ENCODE measurements around the gene NOTCH1. TPM values are rescaled to one million over a fixed set of nuclear protein-coding genes. Genes with fewer than 3 reads are reported as not detected.

The NOTCH1 gene
- polyA plus RNA-seq, 2 of the 4 experiments (the other 2 are of a cell fraction), result 0.88 to 5.7 TPM

DNA sequence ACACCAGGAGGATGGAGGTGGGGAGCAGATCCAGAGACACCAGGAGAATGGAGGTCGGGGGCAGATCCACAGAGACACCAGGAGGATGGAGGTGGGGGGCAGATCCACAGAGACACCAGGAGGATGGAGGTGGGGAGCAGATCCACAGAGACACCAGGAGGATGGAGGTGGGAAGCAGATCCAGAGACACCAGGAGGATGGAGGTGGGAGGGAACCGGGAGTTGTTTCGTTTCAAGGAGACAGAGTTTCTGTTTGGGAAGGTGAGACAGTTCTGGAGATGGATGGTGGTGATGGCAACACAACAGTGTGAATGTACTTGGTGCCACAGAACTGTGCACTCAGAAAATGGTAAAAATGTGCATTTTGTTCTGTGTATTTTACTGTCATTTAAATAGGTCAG, 97.2 kb downstream of the NOTCH1 start:
- H3K27ac ChIP-seq, result no peak overlapping the region
- TF ChIP-seq EHF (CRISPR knock-in tag; IDR thresholded peaks at IDR 0.05), result no peak
- no peak for TF ChIP-seq ESRRA (IDR thresholded peaks at IDR 0.05; ENCODE audit: borderline replicate concordance, low read length)
- TF ChIP-seq, protein P1, sequence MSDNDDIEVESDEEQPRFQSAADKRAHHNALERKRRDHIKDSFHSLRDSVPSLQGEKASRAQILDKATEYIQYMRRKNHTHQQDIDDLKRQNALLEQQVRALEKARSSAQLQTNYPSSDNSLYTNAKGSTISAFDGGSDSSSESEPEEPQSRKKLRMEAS (IDR thresholded peaks at IDR 0.05), result no peak
- TF ChIP-seq, protein P2, sequence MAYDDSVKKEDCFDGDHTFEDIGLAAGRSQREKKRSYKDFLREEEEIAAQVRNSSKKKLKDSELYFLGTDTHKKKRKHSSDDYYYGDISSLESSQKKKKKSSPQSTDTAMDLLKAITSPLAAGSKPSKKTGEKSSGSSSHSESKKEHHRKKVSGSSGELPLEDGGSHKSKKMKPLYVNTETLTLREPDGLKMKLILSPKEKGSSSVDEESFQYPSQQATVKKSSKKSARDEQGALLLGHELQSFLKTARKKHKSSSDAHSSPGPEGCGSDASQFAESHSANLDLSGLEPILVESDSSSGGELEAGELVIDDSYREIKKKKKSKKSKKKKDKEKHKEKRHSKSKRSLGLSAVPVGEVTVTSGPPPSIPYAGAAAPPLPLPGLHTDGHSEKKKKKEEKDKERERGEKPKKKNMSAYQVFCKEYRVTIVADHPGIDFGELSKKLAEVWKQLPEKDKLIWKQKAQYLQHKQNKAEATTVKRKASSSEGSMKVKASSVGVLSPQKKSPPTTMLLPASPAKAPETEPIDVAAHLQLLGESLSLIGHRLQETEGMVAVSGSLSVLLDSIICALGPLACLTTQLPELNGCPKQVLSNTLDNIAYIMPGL (CRISPR knock-in tag; IDR thresholded peaks at IDR 0.05; ENCODE audit: borderline replicate concordance), result no peak
- no peak for TF ChIP-seq POLR2AphosphoS2 (conservative IDR thresholded peaks at IDR 0.05; ENCODE audit: low read length)
- TF ChIP-seq POLR2A (IDR thresholded peaks at IDR 0.05; ENCODE audit: low read length), result no peak
- TF ChIP-seq ZC3H11A (IDR thresholded peaks at IDR 0.05), result no peak
- no peak for TF ChIP-seq CBX8 (IDR thresholded peaks at IDR 0.05)
- no peak for TF ChIP-seq ZSCAN20 (CRISPR knock-in tag; IDR thresholded peaks at IDR 0.05)
- TF ChIP-seq RNF2 (IDR thresholded peaks at IDR 0.05; ENCODE audit: borderline replicate concordance, low read depth), result no peak
- TF ChIP-seq, protein P3, sequence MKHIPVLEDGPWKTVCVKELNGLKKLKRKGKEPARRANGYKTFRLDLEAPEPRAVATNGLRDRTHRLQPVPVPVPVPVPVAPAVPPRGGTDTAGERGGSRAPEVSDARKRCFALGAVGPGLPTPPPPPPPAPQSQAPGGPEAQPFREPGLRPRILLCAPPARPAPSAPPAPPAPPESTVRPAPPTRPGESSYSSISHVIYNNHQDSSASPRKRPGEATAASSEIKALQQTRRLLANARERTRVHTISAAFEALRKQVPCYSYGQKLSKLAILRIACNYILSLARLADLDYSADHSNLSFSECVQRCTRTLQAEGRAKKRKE (CRISPR knock-in tag; IDR thresholded peaks at IDR 0.05; ENCODE audit: low read depth), result no peak
- no peak overlapping the region for H3K4me2 ChIP-seq
- WGBS (ENCODE audit: missing lambda C conversion rate), result 88% methylated on average over 3 of the region's 3 CpGs
- no peaks in the 10 kb centered on the region for H3K9me3 ChIP-seq
- DNase-seq (ENCODE audit: low read depth in 1 of 2, low spot score in 1 of 2), result no peak
- ChIA-PET CTCF (interaction anchor here (1.8 to 2.3 kb wide), 2 partner anchors 8 to 40 kb away, joined by 5 to 11 read pairs; no protein-coding TSS in a partner anchor), POLR2A (no interaction called here)
- no peak for FAIRE-seq
- no peak overlapping the region for H3K4me3 ChIP-seq
- no peak for ATAC-seq
- H3K4me1 ChIP-seq, result no peaks in the 10 kb centered on the region

DNA sequence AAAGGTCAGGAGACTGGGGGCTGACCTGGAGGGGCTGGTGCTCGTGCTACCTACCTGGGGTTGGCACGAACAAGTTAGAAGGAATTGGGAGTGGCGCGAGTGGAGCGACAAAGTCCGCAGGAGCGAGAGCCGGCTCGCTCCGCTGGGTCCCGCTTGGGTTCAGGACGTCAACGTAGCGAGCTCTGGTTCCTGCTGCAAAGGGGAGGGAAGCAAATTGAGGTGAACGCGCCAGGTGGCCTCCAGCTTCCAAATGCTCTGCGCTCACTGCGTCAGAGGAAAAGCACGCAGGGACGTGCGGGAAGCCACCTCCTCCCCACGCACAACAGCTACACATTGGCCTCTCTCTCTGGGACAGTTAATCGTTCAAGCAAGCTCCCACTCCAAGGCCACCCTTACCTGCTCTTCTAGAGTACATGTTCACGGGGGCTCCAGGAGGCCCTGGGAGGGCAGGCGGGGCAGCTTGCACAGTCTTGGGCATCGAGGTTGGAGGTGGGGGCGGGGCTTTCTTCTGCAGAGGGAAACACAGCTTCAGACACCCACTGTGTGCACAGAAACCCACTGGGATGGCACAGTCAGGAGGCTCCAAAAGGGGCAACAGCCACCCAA, 98.6 kb downstream of the NOTCH1 start:
- H3K27ac ChIP-seq, result no peak overlapping the region
- TF ChIP-seq POLR2AphosphoS2 (conservative IDR thresholded peaks at IDR 0.05; ENCODE audit: low read length) (no peak), HEYL (CRISPR knock-in tag; IDR thresholded peaks at IDR 0.05) (no peak), ZC3H11A (IDR thresholded peaks at IDR 0.05) (no peak), RARB (CRISPR knock-in tag; IDR thresholded peaks at IDR 0.05) (no peak), EHF (CRISPR knock-in tag; IDR thresholded peaks at IDR 0.05) (no peak), GATA3 (IDR thresholded peaks at IDR 0.05; ENCODE audit: borderline replicate concordance) (no peak), RFX5 (IDR thresholded peaks at IDR 0.05) (no peak), HDAC2 (IDR thresholded peaks at IDR 0.05) (no peak)
- TF ChIP-seq, protein P1 (IDR thresholded peaks at IDR 0.05), result no peak
- TF ChIP-seq, protein P4, sequence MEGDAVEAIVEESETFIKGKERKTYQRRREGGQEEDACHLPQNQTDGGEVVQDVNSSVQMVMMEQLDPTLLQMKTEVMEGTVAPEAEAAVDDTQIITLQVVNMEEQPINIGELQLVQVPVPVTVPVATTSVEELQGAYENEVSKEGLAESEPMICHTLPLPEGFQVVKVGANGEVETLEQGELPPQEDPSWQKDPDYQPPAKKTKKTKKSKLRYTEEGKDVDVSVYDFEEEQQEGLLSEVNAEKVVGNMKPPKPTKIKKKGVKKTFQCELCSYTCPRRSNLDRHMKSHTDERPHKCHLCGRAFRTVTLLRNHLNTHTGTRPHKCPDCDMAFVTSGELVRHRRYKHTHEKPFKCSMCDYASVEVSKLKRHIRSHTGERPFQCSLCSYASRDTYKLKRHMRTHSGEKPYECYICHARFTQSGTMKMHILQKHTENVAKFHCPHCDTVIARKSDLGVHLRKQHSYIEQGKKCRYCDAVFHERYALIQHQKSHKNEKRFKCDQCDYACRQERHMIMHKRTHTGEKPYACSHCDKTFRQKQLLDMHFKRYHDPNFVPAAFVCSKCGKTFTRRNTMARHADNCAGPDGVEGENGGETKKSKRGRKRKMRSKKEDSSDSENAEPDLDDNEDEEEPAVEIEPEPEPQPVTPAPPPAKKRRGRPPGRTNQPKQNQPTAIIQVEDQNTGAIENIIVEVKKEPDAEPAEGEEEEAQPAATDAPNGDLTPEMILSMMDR (IDR thresholded peaks at IDR 0.05), result no peak
- ATAC-seq, result no peak
- H3K4me1 ChIP-seq, result no peaks in the 10 kb centered on the region
- no peaks in the 10 kb centered on the region for H3K9me3 ChIP-seq
- H3K4me2 ChIP-seq, result no peak overlapping the region
- FAIRE-seq, result no peak
- H3K4me3 ChIP-seq, result no peak overlapping the region
- ChIA-PET POLR2A (no interaction called here), CTCF (interaction anchor here (0.9 to 1.5 kb wide), 5 partner anchors 12 to 225 kb away, joined by 3 to 4 read pairs (median 3); no protein-coding TSS in a partner anchor)
- 96% methylated on average over 27 of the region's 27 CpGs for WGBS (ENCODE audit: missing lambda C conversion rate)
- no peak for DNase-seq (ENCODE audit: low read depth in 1 of 2, low spot score in 1 of 2)

DNA sequence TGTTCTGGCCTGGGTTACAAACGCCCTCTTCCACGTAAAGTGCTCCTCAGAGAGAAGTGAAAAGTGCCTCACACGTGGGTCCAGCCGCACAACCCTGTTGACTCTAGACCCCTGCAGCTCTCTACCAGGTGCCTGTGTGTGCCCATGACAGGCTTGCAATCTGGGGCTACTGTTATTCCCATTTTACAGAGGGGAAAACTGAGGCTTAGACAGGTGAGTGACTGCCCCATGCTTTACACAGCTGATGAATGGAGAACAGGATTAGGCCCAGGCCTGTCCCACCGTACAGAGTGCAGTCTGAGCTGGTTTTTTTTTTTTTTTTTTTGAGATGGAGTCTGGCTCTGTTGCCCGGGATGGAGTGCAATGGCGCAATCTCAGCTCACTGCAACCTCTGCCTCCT, 100.0 kb downstream of the NOTCH1 start:
- 90% methylated on average over 7 of the region's 7 CpGs for WGBS (ENCODE audit: missing lambda C conversion rate)
- DNase-seq (ENCODE audit: low read depth in 1 of 2, low spot score in 1 of 2) (no peak), ATAC-seq (no peak), FAIRE-seq (no peak)
- TF ChIP-seq SMC3 (IDR thresholded peaks at IDR 0.05) (no peak), RAD21 (conservative IDR thresholded peaks at IDR 0.05 in 1 of 2, IDR thresholded peaks at IDR 0.05 in 1 of 2) (no peak), GATA3 (IDR thresholded peaks at IDR 0.05; ENCODE audit: borderline replicate concordance) (no peak), CEBPB (IDR thresholded peaks at IDR 0.05) (peak in 1 of 2 experiments; percentile 41; a peak in 1 of 4 replicates)
- TF ChIP-seq, protein P5, sequence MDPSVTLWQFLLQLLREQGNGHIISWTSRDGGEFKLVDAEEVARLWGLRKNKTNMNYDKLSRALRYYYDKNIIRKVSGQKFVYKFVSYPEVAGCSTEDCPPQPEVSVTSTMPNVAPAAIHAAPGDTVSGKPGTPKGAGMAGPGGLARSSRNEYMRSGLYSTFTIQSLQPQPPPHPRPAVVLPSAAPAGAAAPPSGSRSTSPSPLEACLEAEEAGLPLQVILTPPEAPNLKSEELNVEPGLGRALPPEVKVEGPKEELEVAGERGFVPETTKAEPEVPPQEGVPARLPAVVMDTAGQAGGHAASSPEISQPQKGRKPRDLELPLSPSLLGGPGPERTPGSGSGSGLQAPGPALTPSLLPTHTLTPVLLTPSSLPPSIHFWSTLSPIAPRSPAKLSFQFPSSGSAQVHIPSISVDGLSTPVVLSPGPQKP (IDR thresholded peaks at IDR 0.05; ENCODE audit: low read depth, low read length), result no peak
- TF ChIP-seq, protein P6, sequence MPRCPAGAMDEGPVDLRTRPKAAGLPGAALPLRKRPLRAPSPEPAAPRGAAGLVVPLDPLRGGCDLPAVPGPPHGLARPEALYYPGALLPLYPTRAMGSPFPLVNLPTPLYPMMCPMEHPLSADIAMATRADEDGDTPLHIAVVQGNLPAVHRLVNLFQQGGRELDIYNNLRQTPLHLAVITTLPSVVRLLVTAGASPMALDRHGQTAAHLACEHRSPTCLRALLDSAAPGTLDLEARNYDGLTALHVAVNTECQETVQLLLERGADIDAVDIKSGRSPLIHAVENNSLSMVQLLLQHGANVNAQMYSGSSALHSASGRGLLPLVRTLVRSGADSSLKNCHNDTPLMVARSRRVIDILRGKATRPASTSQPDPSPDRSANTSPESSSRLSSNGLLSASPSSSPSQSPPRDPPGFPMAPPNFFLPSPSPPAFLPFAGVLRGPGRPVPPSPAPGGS (IDR thresholded peaks at IDR 0.05), result no peak
- TF ChIP-seq, protein P2 (CRISPR knock-in tag; IDR thresholded peaks at IDR 0.05; ENCODE audit: borderline replicate concordance), result no peak
- no peaks in the 10 kb centered on the region for H3K4me1 ChIP-seq
- H3K9me3 ChIP-seq, result no peaks in the 10 kb centered on the region
- CTCF ChIA-PET, result interaction anchor here (0.6 to 1.5 kb wide), 9 partner anchors 11 to 179 kb away, joined by 3 to 7 read pairs (median 3); no protein-coding TSS in a partner anchor
- H3K27ac ChIP-seq, result no peak overlapping the region
- no peak overlapping the region for H3K4me2 ChIP-seq
- POLR2A ChIA-PET, result no interaction called here
- no peak overlapping the region for H3K4me3 ChIP-seq
